Fibroblast of the aortic adventitia (primary cell): ENCODE results near the gene ZNF574. TPM values are rescaled to one million over a fixed set of nuclear protein-coding genes. Genes with fewer than 3 reads are reported as not detected.

Experiments used
- DNase-seq: peaks from one replicate; pipeline ENCODE4 v3.0.0-alpha.2; 2010; ENCODE audit warnings: low read depth
- H3K4me3 ChIP-seq: 2 replicates; pipeline ENCODE4 v1.5.1; 2011; ENCODE audit warnings: low read depth, mild to moderate bottlenecking, control low read depth, low read length, moderate library complexity
- total RNA-seq: library from RNA; depleted of rRNA; stranded (reverse); fragments of >200 nt; gene quantifications from 2 replicates; pipeline ENCODE4 v1.2.3, GENCODE V29; 2012; ENCODE audit warnings: low replicate concordance
- TF ChIP-seq, protein P1 (sequence below): IDR thresholded peaks from 2 replicates; pipeline ENCODE4 v1.5.1; 2011; ENCODE audit warnings: mild to moderate bottlenecking, low read length, control low read depth, inconsistent platforms; ENCODE audit not compliant: insufficient read depth

ZNF574 gene
- total RNA-seq, 1 donor = 17.2 TPM

- no peak for DNase-seq
- TF ChIP-seq, protein P1, sequence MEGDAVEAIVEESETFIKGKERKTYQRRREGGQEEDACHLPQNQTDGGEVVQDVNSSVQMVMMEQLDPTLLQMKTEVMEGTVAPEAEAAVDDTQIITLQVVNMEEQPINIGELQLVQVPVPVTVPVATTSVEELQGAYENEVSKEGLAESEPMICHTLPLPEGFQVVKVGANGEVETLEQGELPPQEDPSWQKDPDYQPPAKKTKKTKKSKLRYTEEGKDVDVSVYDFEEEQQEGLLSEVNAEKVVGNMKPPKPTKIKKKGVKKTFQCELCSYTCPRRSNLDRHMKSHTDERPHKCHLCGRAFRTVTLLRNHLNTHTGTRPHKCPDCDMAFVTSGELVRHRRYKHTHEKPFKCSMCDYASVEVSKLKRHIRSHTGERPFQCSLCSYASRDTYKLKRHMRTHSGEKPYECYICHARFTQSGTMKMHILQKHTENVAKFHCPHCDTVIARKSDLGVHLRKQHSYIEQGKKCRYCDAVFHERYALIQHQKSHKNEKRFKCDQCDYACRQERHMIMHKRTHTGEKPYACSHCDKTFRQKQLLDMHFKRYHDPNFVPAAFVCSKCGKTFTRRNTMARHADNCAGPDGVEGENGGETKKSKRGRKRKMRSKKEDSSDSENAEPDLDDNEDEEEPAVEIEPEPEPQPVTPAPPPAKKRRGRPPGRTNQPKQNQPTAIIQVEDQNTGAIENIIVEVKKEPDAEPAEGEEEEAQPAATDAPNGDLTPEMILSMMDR = no peak
Measured at GRCh38 chr19:42116308-42117075, 40.5 kb downstream of the ZNF574 start.

GRCh38 chr19:42117076-42117475, 41.1 kb downstream of the ZNF574 start:
- TF ChIP-seq, protein P1 = no peak
- H3K4me3 ChIP-seq = no peak overlapping the region
- DNase-seq = no peak

More at GRCh38 chr19:42116308-42117075, 40.5 kb downstream of the ZNF574 start:
- H3K4me3 ChIP-seq = no peak overlapping the region

DNA sequence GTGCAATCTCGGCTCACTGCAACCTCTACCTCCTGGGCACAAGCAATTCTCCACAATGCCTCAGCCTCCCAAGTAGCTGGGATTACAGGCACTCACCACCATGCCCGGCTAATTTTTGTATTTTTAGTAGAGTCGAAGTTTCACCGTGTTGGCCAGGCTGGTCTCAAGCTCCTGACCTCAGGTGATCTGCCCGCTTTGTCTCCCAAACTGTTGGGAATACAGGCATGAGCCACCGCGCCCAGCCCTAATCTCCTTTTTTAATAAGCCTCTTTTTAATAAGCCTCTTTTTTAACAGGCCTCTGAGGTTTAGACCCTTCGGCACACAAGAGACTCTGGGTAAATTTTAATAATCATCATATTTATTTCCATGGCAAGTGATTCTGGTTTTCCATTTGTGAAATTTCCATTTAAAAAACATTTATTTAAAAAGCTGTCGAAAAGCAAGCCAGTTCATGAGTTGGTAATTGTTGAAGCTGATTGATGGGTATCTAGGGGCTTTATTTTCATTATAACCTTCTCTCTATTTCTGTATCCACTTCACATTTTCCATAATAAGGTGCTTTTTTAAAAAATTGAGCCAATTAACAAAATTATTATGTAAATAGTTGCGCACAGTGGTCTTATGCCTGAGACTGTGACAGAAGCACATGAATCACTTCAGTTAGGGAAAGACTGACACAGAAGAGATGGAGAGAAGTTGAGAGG, 44.5 kb downstream of the ZNF574 start:
- no peak for DNase-seq
- TF ChIP-seq, protein P1 = no peak
- no peak overlapping the region for H3K4me3 ChIP-seq

GRCh38 chr19:42121036-42121621, 45.2 kb downstream of the ZNF574 start:
- no peak overlapping the region for H3K4me3 ChIP-seq
- DNase-seq = no peak
- TF ChIP-seq, protein P1 = no peak

DNA sequence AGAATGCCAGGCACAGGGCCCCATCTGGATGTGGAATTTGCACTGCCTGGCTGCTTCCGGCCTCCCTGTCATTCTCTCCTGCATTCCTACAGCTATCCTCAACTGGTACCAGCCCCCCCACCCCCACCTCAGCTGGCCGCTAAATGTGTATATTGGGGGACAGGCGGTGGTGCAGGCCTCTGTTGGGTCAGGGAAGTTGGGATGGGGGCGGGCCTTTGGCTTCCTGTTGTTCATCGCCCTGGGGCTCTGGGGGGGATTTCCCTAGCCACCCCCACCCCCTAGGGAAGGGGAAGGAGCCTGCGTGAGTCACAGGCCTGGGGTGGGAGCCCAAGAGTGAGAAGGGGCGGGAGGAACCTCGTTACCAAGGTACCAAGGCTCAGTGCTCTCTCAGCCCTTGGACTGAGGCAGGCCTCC, 45.7 kb downstream of the ZNF574 start:
- no peak overlapping the region for H3K4me3 ChIP-seq
- peak; percentile 72 for DNase-seq
- TF ChIP-seq, protein P1 = no peak

- DNase-seq = no peak
- TF ChIP-seq, protein P1 = no peak
- no peak overlapping the region for H3K4me3 ChIP-seq
Measured at GRCh38 chr19:42122691-42123607, 47.0 kb downstream of the ZNF574 start.
